GM13977 (cell line): ENCODE results near the gene TGM4.
"Not testable (repeated sequence)": the region's sequence is repeated elsewhere in the genome, so short reads cannot be mapped to it uniquely, and the experiment has no call there.

Experiments
- DNase-seq: peaks from one replicate; pipeline ENCODE4 v3.0.0; 2012; ENCODE audit warnings: low spot score
- CTCF ChIP-seq: IDR thresholded peaks from 2 replicates; pipeline ENCODE4 v1.5.1; 2012; ENCODE audit warnings: mild to moderate bottlenecking, control low read depth; ENCODE audit not compliant: insufficient read depth; ENCODE audit errors: extremely low read depth, missing control alignments
- in situ Hi-C: fragments of 300-500 bp; cut with MboI; formaldehyde crosslinking; loops from one replicate; pipeline ENCODE4 v1.12.0; 2022; ENCODE audit warnings: low sequenced_read_pairs, low pct_unique_long_range_greater_than_20kb, mixed read lengths, inconsistent platforms; ENCODE audit not compliant: unreplicated experiment

Gene TGM4

GRCh38 chr3:44833394-44833793, 41.0 kb upstream of the TGM4 start:
- no peak for DNase-seq
- in situ Hi-C loops = no loop called here
- TF ChIP-seq CTCF = no peak

DNA sequence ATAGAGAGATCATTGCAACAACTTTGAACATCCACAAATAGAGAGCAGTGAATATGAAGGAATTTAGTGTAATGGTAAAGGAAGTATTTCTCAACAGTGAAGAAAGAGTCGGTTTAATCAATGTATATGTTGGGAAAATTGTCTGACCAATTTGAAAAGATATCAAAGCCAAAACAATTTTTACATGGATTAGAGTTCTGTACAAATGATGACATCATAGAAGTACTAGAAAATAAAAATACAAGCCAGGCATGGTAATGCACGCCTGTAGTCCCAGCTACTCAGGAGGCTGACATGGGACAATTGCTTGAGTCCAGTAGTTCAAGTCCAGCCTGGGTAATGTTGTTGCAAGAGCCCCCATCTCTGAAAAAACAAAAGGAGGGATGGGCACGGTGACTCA, 38.7 kb upstream of the TGM4 start:
- DNase-seq = no peak
- TF ChIP-seq CTCF = no peak
- in situ Hi-C loops = no loop called here

DNA sequence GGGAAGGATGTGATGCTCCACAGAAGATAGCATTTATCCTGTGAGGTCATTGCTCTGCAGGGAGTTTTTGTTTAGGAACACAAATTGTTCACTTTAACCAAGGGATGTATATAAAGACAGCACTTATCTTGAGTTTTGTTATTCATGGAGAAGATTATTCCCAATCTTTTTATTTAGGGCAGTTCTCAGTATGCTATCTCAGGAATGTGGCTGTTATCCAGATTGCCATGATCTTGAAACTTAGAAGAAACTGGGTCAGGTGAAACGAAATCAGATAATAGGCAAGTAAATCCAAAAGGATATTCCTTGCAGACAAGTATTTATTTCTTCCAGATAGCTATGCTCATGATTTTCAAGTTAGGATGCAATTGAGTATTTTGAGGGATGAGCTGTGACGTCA, 32.0 kb upstream of the TGM4 start:
- DNase-seq = no peak
- in situ Hi-C loops = no loop called here
- no peak for TF ChIP-seq CTCF

DNA sequence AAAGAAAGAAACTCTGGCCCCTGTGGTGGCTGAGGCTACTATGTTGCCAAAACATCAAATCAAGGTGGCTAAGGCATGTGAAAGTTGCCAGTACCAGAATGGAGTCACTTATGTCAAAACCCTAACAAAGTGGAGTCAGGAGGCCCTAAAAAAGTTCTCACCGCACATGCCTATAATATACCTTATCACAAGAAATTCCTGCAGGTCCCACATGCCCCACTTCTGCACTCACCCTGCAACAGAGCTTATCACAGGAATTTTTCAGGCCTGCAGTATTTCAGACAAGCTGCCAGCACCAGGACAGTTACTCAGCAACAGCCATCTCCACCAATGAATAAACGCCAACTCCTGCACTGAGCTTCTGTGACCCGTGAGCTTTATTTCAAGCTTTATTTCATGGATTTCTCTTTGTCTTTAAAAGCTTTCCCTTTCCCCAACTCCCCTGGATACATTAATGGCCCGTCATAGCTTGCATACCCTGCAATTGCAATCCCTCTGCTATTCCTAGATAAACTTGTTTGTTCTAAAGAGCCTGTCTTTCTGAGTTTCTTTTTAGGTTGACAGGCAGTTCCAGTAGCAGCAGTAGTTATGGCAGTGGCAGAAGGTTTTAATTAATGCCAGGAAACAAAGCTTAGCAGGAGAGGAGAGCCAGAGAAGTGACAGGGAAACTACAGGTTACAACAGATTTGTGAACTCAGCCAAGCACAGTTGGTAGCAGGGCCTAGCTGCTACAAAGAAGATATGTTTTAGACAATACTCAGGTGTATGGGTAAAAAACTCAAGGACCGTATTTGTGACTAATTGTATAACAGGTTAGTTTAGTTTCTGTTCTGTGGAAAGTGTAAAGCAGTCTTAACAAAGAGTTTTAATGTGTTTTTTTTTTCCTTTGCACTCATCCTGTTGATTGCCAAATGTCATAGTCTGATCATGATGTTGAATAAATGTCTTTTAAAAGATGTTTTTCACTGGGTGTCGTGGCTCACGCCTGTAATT, 28.6 kb upstream of the TGM4 start:
- TF ChIP-seq CTCF = no peak
- in situ Hi-C loops = no loop called here
- no peak for DNase-seq

GRCh38 chr3:44848634-44849033, 25.8 kb upstream of the TGM4 start:
- no peak for TF ChIP-seq CTCF
- in situ Hi-C loops = no loop called here

DNA sequence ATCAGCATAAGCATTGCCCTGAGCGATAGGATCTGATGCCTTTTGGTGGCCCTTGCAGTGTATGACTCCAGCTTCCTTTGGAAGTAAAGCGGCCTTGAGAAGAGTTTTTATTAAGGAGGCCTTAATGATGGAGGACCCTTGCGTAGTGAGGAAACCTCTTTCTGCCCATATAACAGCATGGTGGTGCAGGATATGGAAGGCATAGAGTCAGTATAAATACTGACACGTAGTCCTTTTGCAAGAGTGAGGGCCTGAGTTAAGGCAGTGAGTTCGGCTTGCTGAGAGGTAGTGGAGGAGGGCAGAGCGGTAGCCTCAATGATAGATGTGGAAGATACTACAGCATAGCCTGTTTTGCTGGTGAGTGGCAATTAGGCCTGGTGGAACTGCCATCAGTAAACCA, 17.7 kb upstream of the TGM4 start:
- in situ Hi-C loops, DNase-seq: not testable (repeated sequence)

More at GRCh38 chr3:44848634-44849033, 25.8 kb upstream of the TGM4 start:
- DNase-seq = no peak

DNA sequence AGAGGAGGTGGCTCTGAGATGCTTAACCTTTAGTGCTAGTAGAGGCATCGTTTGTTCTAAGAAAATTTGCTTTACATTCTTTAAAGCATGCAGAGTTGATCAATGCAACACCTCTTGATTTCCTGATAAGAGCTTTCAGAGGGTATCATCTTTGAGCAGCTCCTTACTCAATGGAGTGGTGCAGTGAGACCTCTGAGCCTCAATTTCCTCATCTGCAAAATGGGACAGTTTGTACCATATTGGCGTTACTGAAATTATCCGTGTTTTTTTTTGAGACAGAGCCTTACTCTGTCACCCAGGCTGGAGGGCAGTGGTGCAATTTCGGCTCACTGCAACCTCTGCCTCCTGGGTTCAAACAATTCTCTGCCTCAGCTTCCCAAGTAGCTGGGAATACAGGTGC, 14.3 kb upstream of the TGM4 start:
- in situ Hi-C loops = no loop called here

More for the DNA sequence above, 14.3 kb upstream of the TGM4 start:
- no peak for DNase-seq
- no peak for TF ChIP-seq CTCF
